ENCODE measurements around the gene NFYB.

NFYB gene

DNA sequence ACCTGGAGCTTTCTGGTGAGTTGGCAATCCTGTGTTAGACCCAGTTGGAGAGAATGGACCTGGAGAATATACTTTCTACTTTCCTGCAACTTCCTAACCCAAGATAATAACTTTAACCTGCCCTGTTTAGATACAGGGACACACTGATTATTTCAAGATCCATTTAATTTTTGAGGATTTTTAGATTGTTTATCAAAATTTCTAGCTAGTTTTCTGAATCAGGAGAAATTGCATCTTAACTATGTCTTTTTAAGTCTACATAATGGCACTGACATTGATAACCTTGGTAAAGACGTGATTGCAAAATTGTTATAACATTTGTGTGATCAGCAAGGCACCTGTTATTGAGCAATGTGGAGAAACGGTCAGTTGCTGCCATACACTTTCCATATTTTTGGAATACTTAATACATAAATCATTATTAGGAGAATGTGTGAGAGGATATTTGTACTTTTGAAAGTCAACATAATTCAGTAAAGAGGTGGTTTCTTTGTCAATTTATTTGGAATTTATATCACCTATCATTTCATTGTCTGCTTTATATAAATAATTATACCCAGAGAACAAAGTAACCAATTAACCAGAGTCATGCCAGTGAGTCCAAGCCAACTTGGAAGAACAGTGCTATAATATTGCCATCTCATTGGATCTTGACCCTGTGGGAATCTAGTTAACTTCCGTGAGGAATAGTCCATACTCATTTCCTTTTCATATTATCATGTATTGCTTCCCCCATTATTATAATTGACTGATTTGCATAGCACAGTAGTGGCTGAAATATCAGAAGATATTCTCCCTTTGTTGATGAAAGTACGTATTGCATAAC is 28.4 kb downstream of the NFYB start:
- no peak for DNase-seq

DNA sequence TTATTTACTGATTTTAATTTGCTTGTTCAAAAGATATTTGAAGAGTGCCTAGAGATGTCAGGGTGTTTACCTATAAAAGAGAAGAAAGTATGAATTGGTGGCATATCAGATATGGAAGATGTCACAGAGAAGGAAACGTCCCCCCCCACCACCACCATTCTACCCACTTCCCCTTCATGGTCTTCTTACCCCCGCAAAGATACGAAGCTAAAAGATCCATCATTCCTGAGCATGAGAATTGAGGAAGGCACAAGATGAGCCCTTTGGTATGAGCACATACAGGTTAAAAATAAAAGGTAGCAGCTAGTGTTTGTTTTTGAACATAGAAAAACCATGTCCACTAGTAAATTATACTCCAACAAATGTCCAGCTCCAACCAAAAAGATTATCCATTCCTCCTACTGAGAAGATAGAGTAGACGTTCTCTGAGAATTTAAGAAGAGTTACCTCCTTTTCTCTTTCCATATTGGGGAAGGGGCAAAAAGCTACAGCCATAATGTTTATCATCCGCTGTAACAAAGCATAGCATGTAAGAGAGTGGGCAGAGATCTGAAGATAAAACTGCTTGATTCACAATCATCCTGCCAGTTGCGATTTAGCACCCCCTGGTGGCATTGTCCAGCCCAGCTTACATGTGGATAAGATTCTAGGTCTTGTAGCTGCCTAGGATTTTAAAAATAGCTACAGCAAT is 29.1 kb downstream of the NFYB start:
- DNase-seq: peak; percentile 84

DNA sequence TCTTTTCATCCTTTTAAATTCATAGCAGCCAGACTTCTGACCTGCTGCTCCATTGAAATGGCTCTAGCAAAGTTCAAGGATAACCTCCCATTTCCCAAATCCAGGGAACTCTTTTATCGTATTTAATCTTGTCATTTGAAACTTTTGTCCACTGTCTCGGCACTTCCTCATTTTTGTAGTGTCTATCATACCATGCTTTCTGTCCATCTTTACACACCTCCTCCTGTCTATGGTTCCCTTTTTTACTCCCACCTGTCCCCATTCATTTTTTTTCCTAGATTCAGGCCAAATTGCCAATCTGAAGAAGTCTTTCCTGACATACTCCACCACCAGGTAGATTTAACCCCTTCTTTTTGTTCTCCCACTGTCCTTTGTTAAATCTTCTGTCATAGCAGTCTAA is 31.0 kb downstream of the NFYB start:
- no peak for DNase-seq

DNA sequence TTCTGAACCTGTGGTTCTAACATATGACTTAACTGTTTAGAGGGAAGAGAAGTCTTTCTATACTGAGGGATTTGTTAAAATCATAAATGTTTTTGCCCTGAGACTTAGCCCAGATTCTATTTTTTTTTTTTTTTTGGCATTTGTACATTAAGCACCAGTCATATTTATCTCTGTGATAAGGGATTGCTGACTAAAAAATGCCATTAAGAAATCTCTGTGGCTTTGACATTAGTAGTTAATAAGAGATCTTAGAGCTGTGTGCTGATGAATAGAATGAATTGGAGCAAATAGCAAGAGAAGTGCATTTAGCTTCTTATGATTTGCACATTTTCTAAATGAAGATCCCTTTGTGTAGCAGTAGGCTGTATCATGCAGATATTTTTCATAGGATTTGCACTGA is 32.5 kb downstream of the NFYB start:
- DNase-seq: no peak

DNA sequence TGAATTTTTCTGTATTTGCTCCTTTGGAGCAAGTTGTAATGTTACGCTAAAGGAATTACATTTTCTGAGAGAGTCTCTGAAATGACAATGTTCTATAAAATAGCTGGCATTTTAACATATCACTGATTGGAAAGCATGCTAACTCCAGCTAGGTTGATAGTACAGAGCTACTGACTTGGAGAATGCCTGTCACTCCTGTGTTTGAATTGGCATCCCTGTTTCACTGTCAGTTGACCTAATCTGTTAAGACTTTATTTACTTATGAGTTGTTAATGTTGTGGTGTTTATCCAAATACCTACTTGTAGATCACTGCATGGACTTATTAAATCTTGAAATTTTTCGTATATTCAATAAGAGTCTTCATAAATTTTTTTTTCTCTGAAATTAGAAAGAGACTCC is 40.1 kb downstream of the NFYB start:
- no peak for DNase-seq

- DNase-seq: no peak
Measured at GRCh38 chr12:104095289-104095688, 42.7 kb downstream of the NFYB start.

DNA sequence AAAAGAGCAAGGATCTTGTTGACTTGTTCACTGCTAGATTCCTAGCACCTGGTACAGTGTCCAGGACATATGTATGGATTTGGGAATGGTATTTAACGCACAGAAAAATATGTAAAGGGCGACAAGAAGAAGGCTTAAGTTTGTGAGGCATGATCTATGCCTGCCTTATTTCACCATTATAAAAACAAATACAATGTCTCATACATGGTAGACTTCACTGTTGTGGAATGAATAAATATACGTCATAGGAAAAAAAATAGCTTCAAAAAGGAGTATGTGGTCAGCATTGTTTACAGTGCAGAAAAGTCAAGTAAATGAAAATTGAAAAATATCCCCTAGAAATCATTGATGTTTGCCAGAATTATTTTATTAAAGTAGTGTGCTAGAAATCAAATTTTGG is 43.7 kb downstream of the NFYB start:
- DNase-seq: no peak

DNA sequence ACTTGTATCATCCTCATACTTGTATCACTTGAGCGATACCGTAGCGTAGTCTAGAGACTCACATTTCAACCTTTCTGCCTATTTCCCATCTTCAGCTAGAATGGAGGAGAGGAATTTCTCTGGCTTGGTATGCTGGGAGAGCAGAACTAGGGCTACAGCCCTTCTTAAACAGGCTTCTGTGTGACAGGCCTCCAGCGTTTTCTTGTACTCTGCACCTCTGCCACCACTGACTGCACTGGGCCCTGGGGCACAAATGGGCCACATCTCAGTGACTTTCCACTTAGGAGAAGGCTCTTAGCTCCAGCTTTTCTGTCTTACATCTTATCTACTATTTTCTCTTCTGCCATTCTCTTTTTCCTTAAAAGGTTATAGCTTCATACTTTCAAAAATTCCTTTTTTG is 46.9 kb downstream of the NFYB start:
- no peak for DNase-seq

GRCh38 chr12:104090685-104091084 is 47.3 kb downstream of the NFYB start:
- DNase-seq: no peak

DNA sequence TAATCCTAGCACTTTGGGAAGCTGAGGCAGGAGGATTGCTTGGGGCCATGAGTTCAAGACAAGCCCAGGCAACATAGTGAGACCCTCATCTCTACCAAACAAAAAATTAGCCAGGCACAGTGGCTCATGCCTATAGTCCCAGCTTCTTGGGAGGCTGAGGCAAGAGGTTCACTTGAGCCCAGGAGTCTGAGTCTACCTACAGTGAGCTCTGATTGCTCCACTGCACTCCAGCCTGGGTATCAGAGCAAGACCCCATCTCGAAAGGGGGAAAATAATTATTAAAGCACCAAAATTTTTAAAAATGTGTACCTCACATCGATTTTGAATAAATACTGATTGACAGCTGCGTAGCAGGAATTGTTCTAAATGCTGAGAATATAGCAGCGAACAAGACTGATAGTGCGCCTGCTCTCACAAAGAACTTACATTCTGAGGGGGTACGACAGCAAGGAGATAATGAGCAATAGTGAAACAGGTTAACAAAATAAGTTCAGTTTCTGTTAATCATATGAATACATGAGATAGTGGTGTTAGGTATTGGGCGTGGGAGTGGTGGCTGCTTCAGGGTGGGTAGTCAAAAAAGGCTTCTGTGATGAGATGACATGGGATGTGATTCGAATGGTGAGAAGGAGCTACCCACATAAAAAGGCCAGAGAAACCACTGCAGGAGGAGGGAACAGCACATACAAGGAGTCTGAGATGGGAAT is 54.1 kb downstream of the NFYB start:
- DNase-seq: no peak

DNA sequence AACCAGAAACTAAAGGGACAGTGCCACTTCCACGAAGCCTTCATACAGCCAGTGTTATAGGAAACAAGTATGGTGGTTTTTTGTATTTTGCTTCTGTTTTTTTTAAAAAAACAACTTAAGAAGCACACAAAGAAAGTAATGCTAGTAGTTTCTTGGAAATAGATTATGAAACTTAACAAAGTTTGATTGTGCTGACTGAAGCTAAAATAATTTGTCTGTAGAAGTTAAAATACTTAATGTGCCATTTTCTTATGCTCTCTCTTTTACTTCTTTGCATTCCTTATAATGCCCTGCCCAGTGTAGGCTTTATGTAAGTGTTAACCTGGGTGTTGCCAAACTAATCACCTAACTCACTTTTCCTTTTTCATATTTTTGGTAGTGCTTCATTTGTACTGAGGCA is 57.2 kb downstream of the NFYB start:
- no peak for DNase-seq

GRCh38 chr12:104079024-104079423 is 59.0 kb downstream of the NFYB start:
- no peak for DNase-seq

GRCh38 chr12:104073699-104074098 is 64.3 kb downstream of the NFYB start:
- no peak for DNase-seq

DNA sequence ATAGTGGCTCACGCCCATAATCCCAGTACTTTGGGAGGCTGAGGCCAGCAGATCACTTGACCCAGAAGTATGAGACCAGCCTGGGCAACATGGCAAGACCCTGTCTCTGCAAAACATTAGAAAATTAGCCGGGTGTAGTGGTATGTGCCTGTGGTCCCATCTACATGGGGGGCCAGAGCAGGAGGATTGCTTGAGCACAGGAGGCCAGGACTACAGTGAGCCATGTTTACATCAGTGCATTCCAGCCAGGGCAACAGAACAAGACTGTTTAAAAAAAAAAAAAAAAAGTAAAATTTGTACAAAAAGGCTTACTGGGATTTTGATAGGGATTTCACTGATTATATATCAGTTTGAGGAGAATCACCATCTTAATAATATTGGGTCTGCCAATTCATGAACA is 65.9 kb downstream of the NFYB start:
- no peak for DNase-seq
